GM12878 (cell line): Measurements from ENCODE around the gene PRSS16.
"Not testable (repeated sequence)": the region's sequence is repeated elsewhere in the genome, so short reads cannot be mapped to it uniquely, and the experiment has no call there.

Experiments
- POLR2A ChIP-seq: IDR thresholded peaks from 2 replicates; pipeline ENCODE4 v1.6.1; 2011; ENCODE audit warnings: low read depth, mild to moderate bottlenecking, low read length
- TARDBP ChIP-seq: IDR thresholded peaks from 2 replicates; pipeline ENCODE4 v1.6.1; 2016; ENCODE audit warnings: borderline replicate concordance
- ZNF24 ChIP-seq: fragments of 450-650 bp; IDR thresholded peaks from 2 replicates; pipeline ENCODE4 v1.6.1; 2017; ENCODE audit warnings: antibody characterized with exemption, mild to moderate bottlenecking

- TF ChIP-seq ZNF24, TARDBP, POLR2A: not testable (repeated sequence)
Observed at GRCh38 chr6:27222971-27223370, 24.5 kb upstream of the PRSS16 start.
